NCI-H226 (cell line): ENCODE measurements around the gene MAPKAP1.
"Not testable (repeated sequence)": the region's sequence is repeated elsewhere in the genome, so short reads cannot be mapped to it uniquely, and the experiment has no call there.

Source experiments
- DNase-seq: peaks from one replicate; pipeline ENCODE4 v3.0.0-alpha.2; 2015

MAPKAP1 gene

GRCh38 chr9:125726456-125727132 lies 19.6 kb upstream of the MAPKAP1 start:
- no peak for DNase-seq

GRCh38 chr9:125707472-125707804 lies 430 bp upstream of the MAPKAP1 start:
- no peak for DNase-seq

- no peak for DNase-seq
These were observed 1.1 kb downstream of the MAPKAP1 start for GRCh38 chr9:125705893-125706292.

GRCh38 chr9:125703662-125704061 lies 3.3 kb downstream of the MAPKAP1 start:
- DNase-seq = no peak

- DNase-seq = peak; percentile 95
These were observed 5.7 kb downstream of the MAPKAP1 start for GRCh38 chr9:125701351-125701750.

- peak; percentile 33 for DNase-seq
These were observed 6.2 kb downstream of the MAPKAP1 start for GRCh38 chr9:125700791-125701190.

GRCh38 chr9:125699870-125700269 lies 7.1 kb downstream of the MAPKAP1 start:
- DNase-seq = no peak

GRCh38 chr9:125696106-125696647 lies 10.8 kb downstream of the MAPKAP1 start:
- DNase-seq = no peak

GRCh38 chr9:125695548-125695947 lies 11.5 kb downstream of the MAPKAP1 start:
- DNase-seq = not testable (repeated sequence)

GRCh38 chr9:125694478-125694877 lies 12.5 kb downstream of the MAPKAP1 start:
- no peak for DNase-seq

GRCh38 chr9:125693492-125693891 lies 13.5 kb downstream of the MAPKAP1 start:
- not testable (repeated sequence) for DNase-seq

- DNase-seq = no peak
These were observed 15.1 kb downstream of the MAPKAP1 start for GRCh38 chr9:125691869-125692268.

- DNase-seq = no peak
These were observed 16.3 kb downstream of the MAPKAP1 start for GRCh38 chr9:125690679-125691078.

GRCh38 chr9:125687163-125687863 lies 19.7 kb downstream of the MAPKAP1 start:
- DNase-seq = no peak

GRCh38 chr9:125685167-125685566 lies 21.8 kb downstream of the MAPKAP1 start:
- no peak for DNase-seq

GRCh38 chr9:125683486-125683885 lies 23.5 kb downstream of the MAPKAP1 start:
- peak; percentile 94 for DNase-seq

- no peak for DNase-seq
These were observed 24.7 kb downstream of the MAPKAP1 start for GRCh38 chr9:125682340-125682739.

GRCh38 chr9:125681657-125682056 lies 25.4 kb downstream of the MAPKAP1 start:
- DNase-seq = no peak

GRCh38 chr9:125681086-125681622 lies 25.9 kb downstream of the MAPKAP1 start:
- no peak for DNase-seq

- DNase-seq = no peak
These were observed 26.6 kb downstream of the MAPKAP1 start for GRCh38 chr9:125680445-125680844.

GRCh38 chr9:125679597-125680189 lies 27.3 kb downstream of the MAPKAP1 start:
- DNase-seq = no peak

GRCh38 chr9:125674981-125675973 lies 31.7 kb downstream of the MAPKAP1 start:
- DNase-seq = peak; percentile 87
